ENCODE data around the gene TENT4A.
"Not testable (repeated sequence)": the region's sequence is repeated elsewhere in the genome, so short reads cannot be mapped to it uniquely, and the experiment has no call there.

Gene TENT4A

DNA sequence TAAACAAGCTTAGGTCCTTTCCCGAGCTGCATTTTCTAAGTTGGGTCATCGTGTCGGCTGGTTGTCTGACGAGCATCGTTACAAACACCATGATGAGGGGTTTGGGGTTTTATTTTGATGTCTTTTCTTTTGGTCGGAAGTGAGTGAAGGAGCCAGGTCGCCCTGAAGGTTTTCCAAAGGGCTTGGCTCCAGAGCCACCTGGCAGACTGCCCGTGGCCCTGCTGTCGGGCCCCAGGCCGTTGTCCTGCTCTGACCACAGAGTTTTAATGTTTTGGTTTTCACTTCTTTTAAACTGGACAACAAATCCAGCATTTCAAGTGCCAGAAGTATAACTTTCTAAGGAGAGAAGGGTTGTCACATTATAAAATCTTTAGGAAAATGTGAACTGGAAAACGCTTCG lies 42.3 kb downstream of the TENT4A start:
- DNase-seq = no peak

DNA sequence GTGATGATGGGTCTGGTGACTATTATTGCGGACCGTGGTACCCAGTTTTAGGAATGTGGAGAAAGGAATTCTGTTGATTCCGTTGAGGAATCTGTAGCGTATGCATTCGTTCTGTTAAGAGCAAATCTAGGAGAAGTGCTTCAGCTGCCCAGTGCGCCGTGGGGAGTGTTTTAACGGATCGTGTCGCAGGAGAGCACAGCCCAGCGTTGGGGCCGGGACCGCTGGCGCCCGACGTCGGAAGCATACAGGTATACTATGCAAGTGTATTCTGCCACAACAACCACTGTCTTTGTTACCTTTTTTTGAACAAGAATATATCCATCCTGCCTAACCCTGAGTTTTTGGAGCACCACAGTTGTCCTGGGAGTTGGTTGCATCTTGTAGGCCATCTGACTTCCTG lies 42.7 kb downstream of the TENT4A start:
- DNase-seq = no peak

GRCh38 chr5:6757414-6757969 lies 44.3 kb downstream of the TENT4A start:
- DNase-seq = peak; percentile 6

DNA sequence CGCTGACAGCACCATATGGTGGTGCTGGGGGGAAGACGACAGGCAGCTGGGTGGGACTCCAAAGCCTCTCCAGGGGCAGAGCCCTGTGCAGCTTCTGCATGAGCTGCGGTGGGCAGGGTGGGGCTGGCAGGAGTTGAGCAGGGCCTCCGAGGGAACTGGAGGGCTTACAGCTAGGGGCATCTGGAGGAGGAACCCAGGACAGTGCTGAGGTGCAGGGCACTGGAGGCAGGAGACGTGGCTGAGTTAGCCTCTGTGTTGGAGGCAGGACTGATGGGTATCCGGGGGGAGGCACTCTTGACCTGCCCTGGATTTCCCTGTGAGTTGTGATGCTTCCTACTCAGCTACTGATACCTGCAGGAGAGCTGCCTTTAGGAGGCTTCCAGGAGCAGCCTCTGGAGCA lies 45.0 kb downstream of the TENT4A start:
- no peak for DNase-seq

DNA sequence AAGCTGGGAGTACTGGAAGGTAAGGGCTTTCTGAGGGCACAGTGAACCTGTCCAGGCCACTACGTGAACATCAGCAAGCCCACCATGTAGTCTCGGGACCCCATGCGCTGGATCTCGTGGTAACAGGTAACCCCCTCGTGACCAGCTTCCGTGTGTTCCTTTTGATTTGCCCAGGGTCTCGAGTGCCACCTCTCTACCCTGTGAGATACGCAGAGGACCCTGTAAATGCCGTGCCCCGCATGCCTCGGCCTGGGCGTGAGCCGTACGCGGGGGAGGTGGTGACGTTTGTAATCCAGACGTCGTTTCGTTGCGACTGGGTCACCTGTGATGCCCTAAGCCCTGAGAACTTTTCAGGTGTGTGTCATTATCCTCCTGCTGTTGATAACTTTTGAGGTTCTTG lies 45.5 kb downstream of the TENT4A start:
- DNase-seq = no peak

DNA sequence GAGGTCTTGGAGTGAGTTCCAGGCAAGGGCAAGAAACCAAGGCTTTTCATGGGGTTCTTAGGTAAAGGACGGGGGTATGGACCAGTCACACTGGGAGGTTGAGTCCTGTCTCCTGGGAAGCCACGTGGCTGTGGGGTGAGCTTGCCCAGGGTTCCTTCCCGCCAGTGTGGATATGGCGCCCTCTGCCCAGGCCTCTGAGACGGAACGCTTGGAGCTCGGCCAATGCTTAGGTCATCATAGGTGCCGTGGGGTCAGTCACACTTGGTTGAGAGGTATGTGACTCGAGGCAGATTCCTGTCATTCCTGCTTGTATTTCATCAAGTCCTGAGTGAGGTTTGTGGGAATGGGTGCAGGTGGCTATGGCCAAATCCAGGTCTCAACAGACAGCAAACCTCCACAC lies 46.2 kb downstream of the TENT4A start:
- no peak for DNase-seq

DNA sequence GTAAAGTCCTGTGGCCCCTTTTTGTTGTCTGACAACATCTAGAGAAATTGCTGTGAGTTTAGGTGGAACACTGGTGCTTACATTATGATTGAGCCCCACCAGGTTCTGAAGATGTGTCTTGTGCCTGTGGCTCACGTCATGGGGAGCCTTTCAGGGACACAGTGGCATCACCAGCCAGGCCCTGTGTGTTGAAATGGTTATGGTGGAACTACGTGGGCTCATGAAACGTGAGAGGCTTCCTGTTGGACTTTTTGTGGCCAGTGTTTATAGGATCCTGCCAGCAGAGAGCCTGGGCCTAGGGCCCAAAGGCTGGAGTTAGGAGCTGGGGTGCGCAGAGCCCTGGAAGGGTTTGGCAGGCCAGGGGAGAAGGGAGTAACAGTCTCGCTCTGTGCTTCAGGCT lies 46.8 kb downstream of the TENT4A start:
- no peak for DNase-seq

GRCh38 chr5:6760686-6761085 lies 47.5 kb downstream of the TENT4A start:
- no peak for DNase-seq

- DNase-seq = no peak
These were observed 48.1 kb downstream of the TENT4A start for GRCh38 chr5:6761333-6761732.

- no peak for DNase-seq
These were observed 48.9 kb downstream of the TENT4A start for GRCh38 chr5:6762116-6762515.

GRCh38 chr5:6762697-6763096 lies 49.5 kb downstream of the TENT4A start:
- no peak for DNase-seq

GRCh38 chr5:6763191-6763590 lies 50.0 kb downstream of the TENT4A start:
- no peak for DNase-seq

GRCh38 chr5:6765612-6766525 lies 52.6 kb downstream of the TENT4A start:
- peak; percentile 56 for DNase-seq

GRCh38 chr5:6766604-6767093 lies 53.4 kb downstream of the TENT4A start:
- peak; percentile 29 for DNase-seq

GRCh38 chr5:6767481-6768063 lies 54.3 kb downstream of the TENT4A start:
- DNase-seq = no peak

DNA sequence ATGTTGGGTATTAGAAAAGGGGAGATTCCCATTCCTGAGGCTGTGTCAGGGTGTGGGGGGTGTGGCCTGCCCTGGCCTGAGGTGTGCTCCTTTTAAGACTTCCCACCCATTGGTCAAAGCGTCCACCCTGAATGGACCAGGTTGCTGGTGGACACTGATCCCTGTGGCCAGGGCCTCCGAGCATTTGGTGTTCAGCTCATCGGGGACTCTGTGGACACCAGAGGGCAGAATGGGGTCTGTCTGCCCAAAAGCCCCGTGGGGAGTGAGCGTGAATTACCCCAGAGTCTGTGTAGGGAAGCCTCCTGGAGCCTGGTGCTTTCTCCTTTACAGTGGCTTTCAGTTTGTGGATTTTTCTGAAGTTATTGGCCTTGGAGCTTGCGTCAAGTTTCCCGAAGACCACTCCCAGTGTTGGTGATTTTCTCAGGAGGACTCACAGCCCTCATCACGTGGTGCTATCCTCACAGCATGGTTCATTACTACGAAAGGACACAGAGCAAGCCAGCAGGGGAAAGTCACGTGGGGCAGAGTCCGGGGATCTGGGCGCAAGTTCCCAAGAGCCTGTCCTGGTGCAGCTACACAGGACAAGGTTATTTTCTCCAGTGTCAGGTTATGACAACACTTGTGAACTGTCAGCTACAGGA lies 55.5 kb downstream of the TENT4A start:
- DNase-seq = no peak

DNA sequence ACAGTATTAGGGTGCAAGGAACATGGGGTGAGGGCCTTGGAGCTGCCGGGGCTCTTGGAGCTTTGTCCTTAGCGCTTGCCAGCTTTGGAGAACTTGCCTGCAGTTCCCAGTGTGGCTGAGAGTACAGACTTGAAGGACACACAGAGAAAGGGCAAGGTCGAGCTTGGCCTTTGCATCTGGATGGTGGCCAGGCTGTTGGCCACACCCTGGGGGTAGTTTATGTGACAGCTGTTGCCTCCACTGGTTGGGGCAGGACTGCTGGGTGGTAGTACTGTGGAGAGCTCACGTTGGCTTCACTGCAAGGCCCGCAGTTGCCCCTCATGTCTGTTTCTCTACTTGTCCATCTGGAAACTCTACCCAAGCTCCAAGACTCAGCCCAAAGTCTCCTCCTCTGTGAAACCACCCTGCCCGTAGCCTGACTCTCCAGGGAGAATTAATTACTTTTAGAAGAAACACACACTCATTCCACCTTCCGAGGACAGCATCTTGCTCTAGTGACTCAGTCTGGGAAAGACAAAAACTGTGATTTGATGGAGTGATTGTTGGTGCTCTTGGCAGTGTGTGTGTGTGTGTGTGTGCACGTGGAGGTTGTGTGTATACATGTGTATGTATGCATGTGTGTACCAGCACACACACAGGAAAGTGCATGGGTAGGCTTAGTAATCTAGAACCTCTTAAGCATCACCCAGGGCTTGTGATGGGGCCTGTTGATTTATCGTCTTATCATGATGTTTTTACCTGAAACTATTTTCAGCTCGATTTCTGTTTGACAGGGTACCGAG lies 57.8 kb downstream of the TENT4A start:
- DNase-seq = no peak

DNA sequence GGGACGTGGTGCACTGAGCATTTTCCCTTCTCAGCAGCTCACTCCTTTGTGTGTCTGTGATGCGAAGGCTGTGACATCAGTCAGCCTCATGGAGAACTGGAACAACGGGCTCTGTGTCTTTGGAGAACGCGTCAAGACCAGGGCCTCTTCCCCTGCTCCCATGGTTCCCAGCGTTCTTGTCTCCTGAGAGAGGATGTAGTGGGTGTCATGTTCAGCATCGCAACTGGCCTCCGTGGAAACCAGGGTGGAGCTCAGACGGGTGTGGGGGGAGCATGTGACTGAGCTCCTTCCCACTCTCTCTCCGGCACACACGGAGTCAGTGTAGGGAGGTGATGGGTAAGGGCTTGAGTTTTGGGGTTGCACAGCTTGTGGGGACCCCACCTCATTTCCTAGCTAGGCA lies 59.7 kb downstream of the TENT4A start:
- DNase-seq = no peak

GRCh38 chr5:6773342-6774035 lies 60.3 kb downstream of the TENT4A start:
- DNase-seq = peak; percentile 60

- DNase-seq = not testable (repeated sequence)
These were observed 61.0 kb downstream of the TENT4A start for GRCh38 chr5:6774207-6774606.

GRCh38 chr5:6774721-6775204 lies 61.5 kb downstream of the TENT4A start:
- DNase-seq = no peak

- DNase-seq = no peak
These were observed 62.3 kb downstream of the TENT4A start for GRCh38 chr5:6775571-6775970.

Measured in NCI-H526 treated with DMSO at 0.1 percent for 48 hours (cell line).